ENCODE data around the gene CHRNA5.

CHRNA5 gene

GRCh38 chr15:78605680-78606079 is 40.4 kb downstream of the CHRNA5 start:
- TF ChIP-seq GATA3 (IDR thresholded peaks at IDR 0.05; ENCODE audit: low read depth, low read length) (no peak), GATA2 (IDR thresholded peaks at IDR 0.05; ENCODE audit: low read depth, low read length) (no peak)

GRCh38 chr15:78614021-78614420 is 48.7 kb downstream of the CHRNA5 start:
- TF ChIP-seq GATA3 (IDR thresholded peaks at IDR 0.05; ENCODE audit: low read depth, low read length) (no peak), GATA2 (IDR thresholded peaks at IDR 0.05; ENCODE audit: low read depth, low read length) (no peak)

GRCh38 chr15:78615151-78615589 is 49.9 kb downstream of the CHRNA5 start:
- TF ChIP-seq GATA2 (IDR thresholded peaks at IDR 0.05; ENCODE audit: low read depth, low read length) (no peak), GATA3 (IDR thresholded peaks at IDR 0.05; ENCODE audit: low read depth, low read length) (no peak)

- TF ChIP-seq GATA3 (IDR thresholded peaks at IDR 0.05; ENCODE audit: low read depth, low read length) (no peak), GATA2 (IDR thresholded peaks at IDR 0.05; ENCODE audit: low read depth, low read length) (no peak)
Observed at GRCh38 chr15:78616506-78616905, 51.2 kb downstream of the CHRNA5 start.

- no peak for TF ChIP-seq GATA3 (IDR thresholded peaks at IDR 0.05; ENCODE audit: low read depth, low read length)
- TF ChIP-seq GATA2 (IDR thresholded peaks at IDR 0.05; ENCODE audit: low read depth, low read length), result no peak
Observed at GRCh38 chr15:78617076-78617475, 51.8 kb downstream of the CHRNA5 start.

GRCh38 chr15:78617516-78617915 is 52.2 kb downstream of the CHRNA5 start:
- TF ChIP-seq GATA2 (IDR thresholded peaks at IDR 0.05; ENCODE audit: low read depth, low read length) (no peak), GATA3 (IDR thresholded peaks at IDR 0.05; ENCODE audit: low read depth, low read length) (no peak)

DNA sequence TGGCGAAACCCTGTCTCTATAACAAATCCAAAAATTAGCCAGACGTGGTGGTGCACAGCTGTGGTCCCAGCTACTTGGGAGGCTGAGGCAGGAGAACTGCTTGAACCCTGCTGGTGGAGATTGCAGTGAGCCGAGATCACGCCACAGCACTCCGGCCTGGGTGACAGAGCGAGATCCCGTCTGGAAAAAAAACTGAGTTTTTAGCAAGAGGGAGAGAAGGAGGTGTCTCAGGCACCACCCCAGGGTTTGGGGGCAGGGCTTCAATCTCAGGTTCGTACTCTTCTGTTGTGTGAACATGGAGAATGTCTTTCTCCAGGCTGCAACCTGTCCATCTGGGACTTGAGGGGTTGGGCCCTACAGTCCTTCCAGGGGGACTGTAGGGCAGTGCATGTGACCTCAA is 52.7 kb downstream of the CHRNA5 start:
- TF ChIP-seq GATA2 (IDR thresholded peaks at IDR 0.05; ENCODE audit: low read depth, low read length) (no peak), GATA3 (IDR thresholded peaks at IDR 0.05; ENCODE audit: low read depth, low read length) (no peak)

DNA sequence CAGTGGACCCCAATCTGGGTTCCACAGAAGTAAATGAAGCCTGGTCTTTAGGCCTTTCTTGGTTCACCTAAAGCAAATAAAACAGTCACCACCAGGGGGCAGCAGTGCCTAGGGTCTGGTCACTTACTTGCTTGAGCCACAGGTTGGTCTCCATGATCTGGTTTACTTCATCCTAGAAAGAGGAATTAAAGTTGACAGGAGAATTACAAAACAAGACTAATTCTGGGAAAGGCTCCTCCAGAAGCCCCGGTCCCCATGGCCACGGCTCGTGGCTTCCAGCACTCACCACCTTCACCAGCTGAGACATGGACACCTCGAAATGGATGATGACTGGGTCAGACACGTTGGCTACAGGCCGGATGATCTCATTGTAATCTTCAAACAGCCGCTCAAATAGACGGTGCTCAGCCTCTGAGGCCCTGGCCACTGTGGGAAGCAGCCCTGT is 53.2 kb downstream of the CHRNA5 start:
- TF ChIP-seq GATA3 (IDR thresholded peaks at IDR 0.05; ENCODE audit: low read depth, low read length) (no peak), GATA2 (IDR thresholded peaks at IDR 0.05; ENCODE audit: low read depth, low read length) (no peak)

- TF ChIP-seq GATA3 (IDR thresholded peaks at IDR 0.05; ENCODE audit: low read depth, low read length) (no peak), GATA2 (IDR thresholded peaks at IDR 0.05; ENCODE audit: low read depth, low read length) (no peak)
Observed at GRCh38 chr15:78619022-78619950, 54.0 kb downstream of the CHRNA5 start.

- TF ChIP-seq GATA3 (IDR thresholded peaks at IDR 0.05; ENCODE audit: low read depth, low read length), result no peak
- TF ChIP-seq GATA2 (IDR thresholded peaks at IDR 0.05; ENCODE audit: low read depth, low read length), result no peak
Observed at GRCh38 chr15:78620021-78620526, 54.8 kb downstream of the CHRNA5 start.

DNA sequence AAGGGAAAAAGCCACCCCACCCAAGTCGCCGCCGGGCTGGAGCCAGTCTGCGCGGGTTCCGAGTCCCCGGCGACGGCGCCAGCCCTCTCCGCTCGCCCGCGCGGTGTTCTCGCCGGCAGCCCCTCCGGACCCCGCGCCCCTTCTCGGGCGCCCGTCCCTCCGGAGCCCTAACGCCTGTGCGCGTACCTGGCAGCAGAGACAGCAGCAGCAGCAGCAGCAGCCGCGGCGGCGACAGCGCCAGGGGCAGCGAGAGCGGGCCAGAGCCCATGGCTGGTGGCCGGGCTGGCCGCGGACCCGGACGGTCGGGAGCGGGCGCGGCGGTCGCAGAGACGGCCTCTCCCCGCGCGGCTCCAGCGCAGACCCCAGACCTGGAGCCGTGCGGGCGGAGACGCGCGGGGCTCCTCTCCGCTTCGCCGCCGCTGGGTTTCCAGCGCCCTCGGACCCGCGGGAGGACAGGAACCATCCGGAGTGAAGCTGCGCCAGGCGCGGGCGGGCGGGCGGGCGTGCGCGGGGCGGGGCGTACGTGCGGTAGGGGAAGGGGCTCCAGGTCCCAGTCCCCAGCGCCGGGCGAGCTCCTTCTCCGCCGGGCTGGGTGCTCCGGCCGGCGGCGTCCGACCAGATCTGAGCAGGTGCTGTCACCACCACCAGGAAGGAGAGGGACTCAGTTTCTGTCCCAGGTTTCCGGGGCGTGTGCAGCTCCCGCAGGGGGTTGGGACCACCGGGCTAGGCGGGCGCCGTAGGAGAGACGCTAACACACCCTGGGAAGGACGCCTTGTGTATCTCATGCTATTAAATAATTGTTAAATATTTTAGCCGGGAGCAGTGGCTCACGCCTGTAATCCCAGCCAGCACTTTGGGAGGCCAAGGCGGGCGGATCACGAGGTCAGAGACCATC is 55.5 kb downstream of the CHRNA5 start, which contains the start of gene CHRNA3:
CHRNA3 (minus strand) TSS at position 470 of the 895 bp plus-strand sequence; CDS start at position 268, 202 bp downstream.
- no peak for TF ChIP-seq GATA3 (IDR thresholded peaks at IDR 0.05; ENCODE audit: low read depth, low read length)
- TF ChIP-seq GATA2 (IDR thresholded peaks at IDR 0.05; ENCODE audit: low read depth, low read length), result no peak

- no peak for TF ChIP-seq GATA2 (IDR thresholded peaks at IDR 0.05; ENCODE audit: low read depth, low read length)
- TF ChIP-seq GATA3 (IDR thresholded peaks at IDR 0.05; ENCODE audit: low read depth, low read length), result no peak
Observed at GRCh38 chr15:78621810-78622402, 56.6 kb downstream of the CHRNA5 start.

GRCh38 chr15:78623786-78624497 is 58.6 kb downstream of the CHRNA5 start:
- TF ChIP-seq GATA3 (IDR thresholded peaks at IDR 0.05; ENCODE audit: low read depth, low read length) (no peak), GATA2 (IDR thresholded peaks at IDR 0.05; ENCODE audit: low read depth, low read length) (no peak)
